GM19238 (cell line): ENCODE data around the gene PRKCA.
"Not testable (repeated sequence)": the region's sequence is repeated elsewhere in the genome, so short reads cannot be mapped to it uniquely, and the experiment has no call there.

ENCODE experiments used
- DNase-seq: peaks from one replicate; pipeline ENCODE4 v3.0.0; 2011; ENCODE audit warnings: low spot score; ENCODE audit not compliant: insufficient read length

PRKCA gene

DNA sequence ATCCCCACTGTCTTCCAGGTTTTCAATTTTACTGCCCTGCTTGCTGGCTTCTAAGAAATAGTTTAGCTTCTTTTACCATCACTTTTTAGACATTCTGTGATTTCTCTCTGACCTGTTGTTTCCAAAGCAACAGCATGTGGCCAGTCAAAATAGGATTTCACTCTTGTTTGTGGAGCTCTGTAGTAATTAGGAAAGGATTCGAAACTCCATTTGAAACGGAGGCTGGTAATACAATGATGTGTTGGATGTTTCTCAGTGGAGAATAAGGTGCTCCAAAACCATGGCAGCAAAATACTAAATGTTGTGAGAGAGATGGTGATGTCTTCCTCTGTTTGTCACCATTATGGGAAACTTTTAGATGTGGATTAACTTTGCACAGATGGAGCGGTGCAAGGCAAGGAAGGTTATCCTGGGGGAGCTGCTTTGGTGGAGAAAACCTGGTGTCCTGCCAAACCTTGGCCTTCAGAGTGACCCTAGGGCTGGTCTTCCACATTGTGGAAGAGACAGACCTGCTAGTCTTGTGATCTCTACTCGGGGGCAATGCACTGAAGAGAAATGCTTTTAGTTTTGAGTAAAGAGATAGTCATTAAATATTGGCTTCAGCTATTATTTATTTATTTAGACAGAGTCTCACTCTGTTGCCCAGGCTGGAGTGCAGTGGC is 79.4 kb downstream of the PRKCA start:
- DNase-seq, result no peak

- DNase-seq, result no peak
Observed at GRCh38 chr17:66383333-66383732, 80.9 kb downstream of the PRKCA start.

- DNase-seq, result no peak
Observed at GRCh38 chr17:66386498-66387351, 84.3 kb downstream of the PRKCA start.

- DNase-seq, result no peak
Observed at GRCh38 chr17:66387392-66387981, 85.1 kb downstream of the PRKCA start.

GRCh38 chr17:66392783-66393437 is 90.5 kb downstream of the PRKCA start:
- no peak for DNase-seq

DNA sequence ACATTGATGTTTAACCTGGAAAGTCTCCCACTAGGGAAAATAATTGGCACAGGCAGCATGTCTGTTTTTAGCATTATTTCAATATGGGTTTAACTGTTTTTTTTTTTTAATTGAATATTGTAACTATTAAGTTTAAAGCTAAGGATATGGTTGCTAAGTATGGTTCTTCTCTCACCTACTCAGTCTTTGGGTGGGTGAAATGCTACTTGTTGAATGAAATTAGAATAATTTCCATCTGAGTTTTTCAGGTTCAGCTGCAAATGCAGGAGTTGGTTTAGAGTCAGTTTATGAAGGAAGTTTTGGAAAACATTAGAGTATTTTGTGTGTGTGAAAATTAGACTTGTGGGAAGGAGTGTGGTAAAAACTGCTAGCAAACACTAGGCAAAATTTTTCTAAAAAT is 93.5 kb downstream of the PRKCA start:
- DNase-seq, result no peak

- DNase-seq, result no peak
Observed at GRCh38 chr17:66397486-66397885, 95.1 kb downstream of the PRKCA start.

- DNase-seq, result no peak
Observed at GRCh38 chr17:66398059-66398458, 95.6 kb downstream of the PRKCA start.

DNA sequence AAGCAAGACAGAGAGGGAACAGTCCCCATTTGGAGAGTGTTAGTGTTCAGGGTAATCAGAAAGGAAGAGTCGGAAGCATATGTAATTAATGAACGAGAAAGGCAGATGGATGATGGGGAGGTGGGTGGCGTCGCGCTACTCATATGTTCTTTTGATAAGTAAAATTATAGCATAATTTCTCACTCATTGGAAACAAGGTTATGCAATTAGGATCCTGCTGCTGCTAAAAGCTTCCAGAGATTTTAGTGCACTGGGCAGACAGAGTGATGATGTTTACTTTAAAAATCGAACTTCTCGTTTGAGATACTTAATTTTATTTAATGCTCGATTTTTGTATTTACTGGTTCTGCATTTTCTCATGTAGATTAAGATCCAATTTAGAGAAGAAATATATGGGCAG is 96.2 kb downstream of the PRKCA start:
- DNase-seq, result no peak

DNA sequence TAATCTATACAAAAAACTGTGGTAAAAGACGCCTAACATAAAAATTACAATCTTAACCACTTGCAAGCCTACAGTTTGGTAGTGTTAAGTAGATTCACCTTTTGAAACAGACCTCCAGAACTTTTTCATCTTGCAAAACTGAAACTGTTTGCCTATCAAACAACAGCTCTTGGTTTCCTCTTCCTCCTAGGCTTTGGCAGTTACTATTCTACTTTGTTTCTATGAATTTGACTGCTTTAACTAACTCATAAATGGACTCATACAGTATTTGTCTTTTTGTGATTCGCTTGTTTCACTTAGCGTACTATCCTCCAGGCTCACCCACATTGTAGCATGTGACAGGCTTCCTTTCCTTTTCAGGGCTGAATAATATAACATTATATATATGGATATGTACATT is 97.0 kb downstream of the PRKCA start:
- DNase-seq, result no peak

GRCh38 chr17:66400041-66400688 is 97.8 kb downstream of the PRKCA start:
- DNase-seq, result not testable (repeated sequence)

DNA sequence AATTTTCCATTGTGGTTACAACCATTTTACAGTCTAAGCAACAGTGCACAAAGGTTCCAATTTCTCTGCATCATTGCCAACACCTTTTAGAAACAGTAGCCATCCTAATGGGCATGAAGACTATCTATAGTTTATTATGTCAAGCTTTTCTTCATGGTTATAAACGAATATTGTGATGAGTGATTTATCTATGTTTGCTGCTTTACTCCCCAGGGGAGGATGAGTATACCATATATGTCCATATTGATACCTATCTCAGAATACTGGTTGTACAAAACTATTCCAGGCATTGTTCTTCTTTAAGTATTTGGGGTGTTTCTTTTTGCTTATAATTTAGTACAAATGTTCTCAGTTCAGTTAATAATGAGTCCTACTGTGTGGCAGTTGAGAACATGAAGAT is 98.3 kb downstream of the PRKCA start:
- no peak for DNase-seq

GRCh38 chr17:66401364-66401763 is 99.0 kb downstream of the PRKCA start:
- no peak for DNase-seq

DNA sequence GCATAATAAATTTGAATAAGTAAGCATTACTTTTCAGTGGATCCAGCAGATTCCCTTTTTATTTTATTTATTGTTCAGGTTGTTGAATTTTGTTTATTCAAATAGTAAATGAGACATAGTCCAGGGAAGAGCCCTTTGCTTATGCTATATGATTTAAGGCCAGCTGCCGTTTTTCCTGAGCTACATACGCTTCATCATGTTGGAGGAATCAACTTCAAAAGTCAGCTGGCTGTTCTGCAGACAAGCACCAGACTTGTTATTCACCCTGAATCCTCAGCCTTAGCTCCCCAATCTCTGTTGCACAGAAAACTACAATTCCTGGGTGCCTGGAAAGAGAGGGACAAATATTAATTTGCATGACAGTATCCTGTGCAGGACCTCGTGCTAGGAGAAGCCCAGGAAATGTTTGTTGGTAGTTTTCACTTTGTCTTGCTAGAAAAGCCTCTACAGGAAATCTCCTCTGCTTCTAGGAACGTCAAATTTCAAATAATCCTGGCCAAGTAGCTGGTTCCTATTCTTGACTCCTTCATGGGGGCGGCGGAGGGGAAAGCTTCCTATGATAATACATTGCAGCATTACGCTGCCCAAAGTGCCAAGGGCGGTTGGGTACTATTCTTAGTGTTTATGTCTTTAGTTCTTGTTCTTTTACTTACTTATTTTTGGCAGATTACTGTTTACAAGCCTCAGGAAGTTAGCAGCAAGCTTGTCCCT is 101.6 kb downstream of the PRKCA start:
- no peak for DNase-seq

- no peak for DNase-seq
Observed at GRCh38 chr17:66405836-66406677, 103.6 kb downstream of the PRKCA start.

DNA sequence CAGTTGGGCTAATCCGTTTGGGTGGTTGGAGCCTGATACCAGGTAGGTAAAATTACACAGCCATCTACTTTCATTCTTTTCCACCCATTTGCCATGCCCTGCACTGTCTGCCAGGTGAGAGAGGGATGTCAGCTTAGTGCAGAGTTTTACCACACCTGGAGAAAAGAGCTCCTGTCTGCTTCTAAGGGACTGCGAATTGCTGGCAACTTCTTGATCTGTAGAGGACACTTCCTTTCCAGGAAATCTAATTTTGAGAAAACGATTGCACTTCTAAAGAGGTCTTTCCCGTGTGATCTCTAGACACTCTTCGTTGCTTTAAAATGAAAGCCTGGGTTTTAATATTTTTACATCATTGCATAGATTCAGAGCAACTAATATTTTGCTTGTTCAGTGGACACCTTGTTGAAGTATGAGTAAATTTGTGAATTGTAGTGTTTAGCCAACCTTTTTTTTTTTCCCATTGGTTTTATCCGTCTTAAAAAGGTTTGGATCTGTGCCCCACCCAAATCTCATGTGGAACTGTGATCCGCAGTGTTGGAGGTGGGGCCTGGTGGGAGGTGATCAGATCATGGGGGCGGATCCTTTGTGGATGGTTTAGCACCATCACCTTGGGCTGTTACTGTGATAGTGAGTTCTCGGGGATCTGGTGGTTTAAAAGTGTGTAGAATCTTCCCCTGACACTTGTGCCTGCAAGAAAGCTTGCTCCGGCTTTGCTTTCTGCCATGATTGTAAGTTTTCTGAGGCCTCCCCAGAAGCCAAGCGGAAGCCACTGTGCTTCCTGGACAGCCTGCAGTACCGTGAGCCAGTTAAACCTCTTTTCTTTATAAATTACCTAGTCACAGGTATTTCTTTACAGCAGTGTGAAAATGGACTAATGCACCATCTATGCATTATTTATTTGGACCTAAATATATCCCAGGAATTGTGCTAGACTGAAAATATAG is 104.6 kb downstream of the PRKCA start:
- no peak for DNase-seq

- DNase-seq, result no peak
Observed at GRCh38 chr17:66407864-66408263, 105.5 kb downstream of the PRKCA start.

- DNase-seq, result no peak
Observed at GRCh38 chr17:66411520-66411919, 109.1 kb downstream of the PRKCA start.
